Measurements from ENCODE around the gene PARVB. TPM values are rescaled to one million over a fixed set of nuclear protein-coding genes. Genes with fewer than 3 reads are reported as not detected.

The PARVB gene
- total and polyA plus RNA-seq, 2 donors (not counting 3 experiments of a cell fraction or from before 2014, with no cell fraction given), result 155 to 162 TPM

DNA sequence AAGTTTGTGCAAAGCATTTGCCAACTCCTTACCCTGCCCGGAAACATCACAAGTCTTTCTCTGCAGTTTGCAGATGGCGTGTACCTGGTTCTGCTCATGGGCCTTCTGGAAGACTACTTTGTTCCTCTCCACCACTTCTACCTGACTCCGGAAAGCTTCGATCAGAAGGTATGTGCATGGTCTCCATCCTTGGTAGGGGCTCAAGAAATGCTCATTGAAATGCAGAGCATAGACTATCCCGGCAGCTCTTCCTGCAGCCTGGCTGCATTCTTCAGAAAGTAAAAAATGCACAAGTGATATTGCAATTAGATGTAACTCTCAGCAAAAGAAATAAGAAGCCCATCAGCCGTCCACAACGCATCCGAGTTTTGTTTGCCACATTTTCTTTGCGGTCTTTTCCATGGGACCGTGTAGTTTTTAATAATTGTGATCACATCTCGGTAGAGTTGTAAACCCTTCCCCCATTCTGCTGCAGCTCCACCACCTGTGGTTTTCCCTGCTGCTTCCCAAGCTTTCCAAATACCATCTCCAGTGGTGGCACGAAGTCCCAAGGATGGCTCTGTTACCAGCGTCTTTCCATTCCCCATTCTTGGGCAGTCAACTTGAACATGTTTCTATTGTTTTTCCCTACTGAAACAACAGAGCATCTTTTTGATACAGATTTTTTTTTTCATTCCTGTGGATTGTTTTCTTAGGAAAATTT, 134.0 kb downstream of the PARVB start:
- H3K9me1 ChIP-seq (replicated peaks; ENCODE audit: control insufficient read depth, extremely low read depth, insufficient read depth, low read length), result no peaks in the 10 kb centered on the region
- FAIRE-seq (no peak), DNase-seq (ENCODE audit: low read depth, low spot score) (no peak)
- no peaks in the 10 kb centered on the region for H3K9me3 ChIP-seq (replicated peaks; ENCODE audit: control insufficient read depth, insufficient read depth, low read length)
- H3K4me1 ChIP-seq (ENCODE audit: control insufficient read depth, extremely low read depth, insufficient read depth, low read length), result no peaks in the 10 kb centered on the region
- H3K4me2 ChIP-seq (ENCODE audit: insufficient read depth, low read length), result no peak overlapping the region
- no peak overlapping the region for H3K4me3 ChIP-seq (replicated peaks in 1 of 3; ENCODE audit: insufficient read depth in 1 of 3, low read depth in 1 of 3, low read length in 3 of 3)
- no peak overlapping the region for H3K27ac ChIP-seq (ENCODE audit: insufficient read depth, low read depth, low read length)
- no peak for TF ChIP-seq GATA2 (IDR thresholded peaks at IDR 0.05; ENCODE audit: insufficient read depth, insufficient read length, low read depth, low read length)
- TF ChIP-seq, protein P1, sequence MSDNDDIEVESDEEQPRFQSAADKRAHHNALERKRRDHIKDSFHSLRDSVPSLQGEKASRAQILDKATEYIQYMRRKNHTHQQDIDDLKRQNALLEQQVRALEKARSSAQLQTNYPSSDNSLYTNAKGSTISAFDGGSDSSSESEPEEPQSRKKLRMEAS (IDR thresholded peaks at IDR 0.05; ENCODE audit: insufficient read depth, insufficient read length), result no peak
- no peak for TF ChIP-seq POLR2A (IDR thresholded peaks at IDR 0.05; ENCODE audit: low read depth, low read length)
- TF ChIP-seq FOS (IDR thresholded peaks at IDR 0.05; ENCODE audit: borderline replicate concordance, insufficient read depth, low read length), result no peak
- no peak for TF ChIP-seq EZH2 (IDR thresholded peaks at IDR 0.05; ENCODE audit: borderline replicate concordance, low read depth, low read length, severe bottlenecking)
- TF ChIP-seq MYC (IDR thresholded peaks at IDR 0.05; ENCODE audit: low read depth, low read length), result no peak
- TF ChIP-seq, protein P2, sequence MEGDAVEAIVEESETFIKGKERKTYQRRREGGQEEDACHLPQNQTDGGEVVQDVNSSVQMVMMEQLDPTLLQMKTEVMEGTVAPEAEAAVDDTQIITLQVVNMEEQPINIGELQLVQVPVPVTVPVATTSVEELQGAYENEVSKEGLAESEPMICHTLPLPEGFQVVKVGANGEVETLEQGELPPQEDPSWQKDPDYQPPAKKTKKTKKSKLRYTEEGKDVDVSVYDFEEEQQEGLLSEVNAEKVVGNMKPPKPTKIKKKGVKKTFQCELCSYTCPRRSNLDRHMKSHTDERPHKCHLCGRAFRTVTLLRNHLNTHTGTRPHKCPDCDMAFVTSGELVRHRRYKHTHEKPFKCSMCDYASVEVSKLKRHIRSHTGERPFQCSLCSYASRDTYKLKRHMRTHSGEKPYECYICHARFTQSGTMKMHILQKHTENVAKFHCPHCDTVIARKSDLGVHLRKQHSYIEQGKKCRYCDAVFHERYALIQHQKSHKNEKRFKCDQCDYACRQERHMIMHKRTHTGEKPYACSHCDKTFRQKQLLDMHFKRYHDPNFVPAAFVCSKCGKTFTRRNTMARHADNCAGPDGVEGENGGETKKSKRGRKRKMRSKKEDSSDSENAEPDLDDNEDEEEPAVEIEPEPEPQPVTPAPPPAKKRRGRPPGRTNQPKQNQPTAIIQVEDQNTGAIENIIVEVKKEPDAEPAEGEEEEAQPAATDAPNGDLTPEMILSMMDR (IDR thresholded peaks at IDR 0.05; ENCODE audit: extremely low read depth in 1 of 2, insufficient read depth in 1 of 2, low read depth in 1 of 2, low read length in 2 of 2), result no peak
- no peak for TF ChIP-seq POLR2AphosphoS5 (IDR thresholded peaks at IDR 0.05; ENCODE audit: insufficient read depth, low read depth, low read length)
- TF ChIP-seq JUN (IDR thresholded peaks at IDR 0.05; ENCODE audit: borderline replicate concordance, insufficient read depth, insufficient read length, low read depth), result no peak
- H4K20me1 ChIP-seq (replicated peaks; ENCODE audit: control insufficient read depth, extremely low read depth, insufficient read depth, low read length), result no peaks in the 10 kb centered on the region
- H2AFZ ChIP-seq (ENCODE audit: low read depth, low read length), result no peak overlapping the region
- H3K9ac ChIP-seq (replicated peaks; ENCODE audit: extremely low read depth, insufficient read depth, low read length), result no peak overlapping the region
- dilution Hi-C loops (cut with MboI; ENCODE audit: extremely low pct_ligation_motif_present, low sequenced_read_pairs) (no loop called here), intact Hi-C loops (cut with micrococcal nuclease) (no loop called here)
- no peaks in the 10 kb centered on the region for H3K79me2 ChIP-seq (ENCODE audit: control insufficient read depth, insufficient read depth, low read length)
- no TSS peak for BruUV-seq (replicated peaks)
- no peaks in the 10 kb centered on the region for H3K27me3 ChIP-seq (ENCODE audit: control insufficient read depth in 2 of 2, insufficient read depth in 2 of 2, low read length in 2 of 2)
- ChIA-PET POLR2A (no interaction called here), CTCF (no interaction called here)
- peaks cover 4 to 24% of the 10 kb centered on the region in 2 experiments for H3K36me3 ChIP-seq (ENCODE audit: control insufficient read depth in 2 of 2, extremely low read depth in 1 of 2, insufficient read depth in 2 of 2, low read length in 2 of 2)

Measured in endothelial cell of umbilical vein (primary cell).